HFFc6 (cell line): ENCODE results near the gene UBE4B. TPM values are rescaled to one million over a fixed set of nuclear protein-coding genes. Genes with fewer than 3 reads are reported as not detected.
"Not testable (repeated sequence)": the region's sequence is repeated elsewhere in the genome, so short reads cannot be mapped to it uniquely, and the experiment has no call there.

ENCODE experiments used
- DNase-seq: peaks from one replicate; pipeline ENCODE4 v3.0.0-alpha.2; 2018
- H3K27ac Mint-ChIP-seq: 2 replicates; pipeline ENCODE4 v1.8.0; 2020; ENCODE audit warnings: mild to moderate bottlenecking, mixed read lengths
- H3K27me3 Mint-ChIP-seq: 2 replicates; pipeline ENCODE4 v1.8.0; 2021; ENCODE audit warnings: mild to moderate bottlenecking, moderate library complexity, mixed read lengths; ENCODE audit not compliant: insufficient read depth
- H3K36me3 Mint-ChIP-seq: 2 replicates; pipeline ENCODE4 v1.8.0; 2021; ENCODE audit warnings: low read depth, mixed read lengths
- H3K4me1 Mint-ChIP-seq: 2 replicates; pipeline ENCODE4 v1.8.0; 2020; ENCODE audit warnings: low read depth, mixed read lengths
- H3K4me3 Mint-ChIP-seq: 2 replicates; pipeline ENCODE4 v1.8.0; 2020; ENCODE audit warnings: mild to moderate bottlenecking, moderate library complexity, mixed read lengths
- H3K9me3 Mint-ChIP-seq: 2 replicates; pipeline ENCODE4 v1.8.0; 2020; ENCODE audit warnings: mild to moderate bottlenecking, mixed read lengths
- total RNA-seq, 6 experiments: library from RNA; stranded (reverse); fragmentation: NEBNext Ultra II Directional; extraction: Animal tissue kit (Norgen Biotek cat#: 25700); gene quantifications; 2 replicates in 1 of 6; 3 replicates in 5 of 6; pipeline ENCODE4 v1.2.3, GENCODE V29; 2021
- TF ChIP-seq, protein P1 (sequence below): fragments of 200-600 bp; sonication (generic); IDR thresholded peaks from 2 replicates; pipeline ENCODE4 v1.5.0; 2021; ENCODE audit warnings: antibody characterized with exemption, mild to moderate bottlenecking

Gene UBE4B
- total RNA-seq, 6 experiments from 2014 or later: 46.2 to 66.0 (median 58.6) TPM

DNA sequence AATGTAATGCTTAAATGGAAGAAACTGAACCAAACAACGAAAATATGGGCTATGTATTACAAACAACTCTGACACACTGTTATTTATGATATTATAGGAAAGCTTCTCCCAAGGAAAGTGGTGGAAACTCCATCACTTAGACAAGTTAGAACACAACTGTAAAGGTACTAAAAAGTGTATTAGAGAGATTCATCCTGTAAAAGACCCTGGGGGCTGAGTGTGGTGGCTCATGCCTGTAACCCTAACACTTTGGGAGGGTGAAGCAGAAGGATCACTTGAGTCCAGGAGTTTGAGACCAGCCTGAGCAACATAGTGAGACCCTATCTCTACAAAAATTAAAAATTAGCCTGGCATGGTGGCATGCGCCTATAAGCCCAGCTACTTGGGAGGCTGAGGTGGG, 7.4 kb upstream of the UBE4B start:
- no peak overlapping the region for H3K27ac Mint-ChIP-seq
- H3K27me3 Mint-ChIP-seq: peaks cover 1% of the 10 kb centered on the region; the same call in 1 of the 2 replicates
- H3K9me3 Mint-ChIP-seq: no peaks in the 10 kb centered on the region
- no peak for DNase-seq
- H3K4me3 Mint-ChIP-seq: no peak overlapping the region
- TF ChIP-seq, protein P1, sequence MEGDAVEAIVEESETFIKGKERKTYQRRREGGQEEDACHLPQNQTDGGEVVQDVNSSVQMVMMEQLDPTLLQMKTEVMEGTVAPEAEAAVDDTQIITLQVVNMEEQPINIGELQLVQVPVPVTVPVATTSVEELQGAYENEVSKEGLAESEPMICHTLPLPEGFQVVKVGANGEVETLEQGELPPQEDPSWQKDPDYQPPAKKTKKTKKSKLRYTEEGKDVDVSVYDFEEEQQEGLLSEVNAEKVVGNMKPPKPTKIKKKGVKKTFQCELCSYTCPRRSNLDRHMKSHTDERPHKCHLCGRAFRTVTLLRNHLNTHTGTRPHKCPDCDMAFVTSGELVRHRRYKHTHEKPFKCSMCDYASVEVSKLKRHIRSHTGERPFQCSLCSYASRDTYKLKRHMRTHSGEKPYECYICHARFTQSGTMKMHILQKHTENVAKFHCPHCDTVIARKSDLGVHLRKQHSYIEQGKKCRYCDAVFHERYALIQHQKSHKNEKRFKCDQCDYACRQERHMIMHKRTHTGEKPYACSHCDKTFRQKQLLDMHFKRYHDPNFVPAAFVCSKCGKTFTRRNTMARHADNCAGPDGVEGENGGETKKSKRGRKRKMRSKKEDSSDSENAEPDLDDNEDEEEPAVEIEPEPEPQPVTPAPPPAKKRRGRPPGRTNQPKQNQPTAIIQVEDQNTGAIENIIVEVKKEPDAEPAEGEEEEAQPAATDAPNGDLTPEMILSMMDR: no peak
- H3K36me3 Mint-ChIP-seq: no peaks in the 10 kb centered on the region
- peaks cover 20% of the 10 kb centered on the region for H3K4me1 Mint-ChIP-seq

DNA sequence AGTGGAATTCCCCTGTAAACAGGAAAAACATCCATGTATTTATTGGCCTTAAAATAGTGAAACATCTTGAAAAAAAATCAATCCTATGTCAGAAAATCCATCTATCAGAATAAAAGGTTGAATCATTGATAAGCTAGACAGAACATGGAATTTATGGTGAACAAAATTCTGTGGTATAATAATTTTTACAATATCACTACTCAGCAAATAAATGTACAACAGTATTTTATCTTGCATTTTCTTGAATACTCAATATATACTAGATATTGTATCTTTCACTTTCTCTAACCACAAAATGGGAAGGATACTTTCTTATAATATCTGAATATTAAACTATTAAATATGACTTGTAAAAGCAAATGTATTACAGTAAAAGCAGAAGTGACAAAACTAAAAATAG, 5.7 kb upstream of the UBE4B start:
- Mint-ChIP-seq H3K9me3 (no peaks in the 10 kb centered on the region), H3K36me3 (no peaks in the 10 kb centered on the region), H3K4me1 (peaks cover 27% of the 10 kb centered on the region), H3K27ac (no peak overlapping the region), H3K4me3 (no peak overlapping the region), H3K27me3 (no peaks in the 10 kb centered on the region; the same call in 1 of the 2 replicates)
- no peak for DNase-seq
- TF ChIP-seq, protein P1: no peak

DNA sequence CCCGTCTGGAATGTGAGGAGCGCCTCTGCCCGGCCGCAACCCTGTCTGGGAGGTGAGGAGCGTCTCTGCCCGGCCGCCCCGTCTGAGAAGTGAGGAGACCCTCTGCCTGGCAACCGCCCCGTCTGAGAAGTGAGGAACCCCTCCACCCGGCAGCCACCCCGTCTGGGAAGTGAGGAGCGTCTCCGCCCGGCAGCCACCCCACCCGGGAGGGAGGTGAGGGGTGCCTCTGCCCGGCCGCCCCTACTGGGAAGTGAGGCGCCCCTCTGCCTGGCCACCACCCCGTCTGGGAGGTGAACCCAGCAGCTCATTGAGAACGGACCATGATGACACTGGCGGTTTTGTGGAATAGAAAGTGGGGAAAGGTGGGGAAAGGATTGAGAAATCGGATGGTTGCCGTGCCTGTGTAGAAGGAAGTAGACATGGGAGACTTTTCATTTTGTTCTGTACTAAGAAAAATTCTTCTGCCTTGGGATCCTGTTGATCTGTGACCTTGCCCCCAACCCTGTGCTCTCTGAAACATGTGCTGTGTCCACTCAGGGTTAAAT, 3.7 kb upstream of the UBE4B start:
- peaks cover 31% of the 10 kb centered on the region for H3K4me1 Mint-ChIP-seq
- not testable (repeated sequence) for H3K4me3 Mint-ChIP-seq, H3K27me3 Mint-ChIP-seq, H3K9me3 Mint-ChIP-seq, DNase-seq, H3K36me3 Mint-ChIP-seq, H3K27ac Mint-ChIP-seq

DNA sequence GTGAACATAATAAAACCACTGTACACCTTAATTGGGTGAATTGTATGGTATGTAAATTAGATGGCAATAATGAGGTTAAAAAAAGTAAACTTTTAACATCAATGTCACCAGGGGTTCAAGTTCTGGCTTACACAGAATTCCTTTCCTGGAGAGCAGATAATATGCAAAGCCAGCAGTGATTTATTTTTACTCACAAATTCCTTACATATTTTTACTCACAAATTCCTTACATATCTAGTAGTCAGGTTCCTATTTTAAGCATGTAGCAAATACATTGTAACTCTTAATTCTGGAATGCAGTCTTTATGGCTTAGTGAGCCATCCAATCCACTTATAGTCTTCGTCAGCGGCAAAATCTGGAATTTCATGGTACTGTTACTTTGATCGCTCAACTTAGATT, 1.3 kb upstream of the UBE4B start:
- Mint-ChIP-seq H3K27me3 (no peaks in the 10 kb centered on the region; the same call in 1 of the 2 replicates), H3K27ac (peak overlapping the region; percentile 45), H3K36me3 (no peaks in the 10 kb centered on the region), H3K9me3 (no peaks in the 10 kb centered on the region), H3K4me3 (no peak overlapping the region), H3K4me1 (peaks cover 43% of the 10 kb centered on the region)
- TF ChIP-seq, protein P1: no peak
- peak; percentile 83 for DNase-seq

DNA sequence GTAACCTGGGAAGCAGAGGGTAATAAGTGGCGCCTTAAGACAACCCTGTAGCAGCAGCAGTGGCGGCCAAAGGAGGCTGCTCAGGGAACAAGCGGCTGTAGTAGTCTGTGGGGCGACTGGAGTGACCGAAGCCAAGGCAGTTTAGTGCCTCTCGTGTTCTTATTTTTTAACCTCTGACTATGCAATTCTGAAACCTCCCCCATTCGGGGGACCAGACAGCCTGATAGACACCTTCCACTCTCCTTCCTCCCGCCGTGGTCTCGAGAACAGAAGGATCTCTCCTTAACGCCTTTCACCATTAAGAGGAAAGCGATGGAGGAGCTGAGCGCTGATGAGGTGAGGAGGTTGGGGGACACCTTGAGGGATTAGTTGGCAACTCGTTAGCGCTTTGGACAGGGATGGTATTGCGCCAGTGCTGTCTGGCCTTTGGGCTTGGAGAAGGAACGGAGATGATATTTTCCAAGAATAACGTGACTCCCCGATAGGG, 644 bp downstream of the UBE4B start:
- Mint-ChIP-seq H3K36me3 (no peaks in the 10 kb centered on the region), H3K4me3 (peak overlapping the region; percentile 96), H3K27me3 (no peaks in the 10 kb centered on the region; the same call in 1 of the 2 replicates), H3K4me1 (peaks cover 43% of the 10 kb centered on the region), H3K27ac (peak overlapping the region; percentile 96), H3K9me3 (no peaks in the 10 kb centered on the region)
- TF ChIP-seq, protein P1: no peak
- DNase-seq: peak; percentile 42

DNA sequence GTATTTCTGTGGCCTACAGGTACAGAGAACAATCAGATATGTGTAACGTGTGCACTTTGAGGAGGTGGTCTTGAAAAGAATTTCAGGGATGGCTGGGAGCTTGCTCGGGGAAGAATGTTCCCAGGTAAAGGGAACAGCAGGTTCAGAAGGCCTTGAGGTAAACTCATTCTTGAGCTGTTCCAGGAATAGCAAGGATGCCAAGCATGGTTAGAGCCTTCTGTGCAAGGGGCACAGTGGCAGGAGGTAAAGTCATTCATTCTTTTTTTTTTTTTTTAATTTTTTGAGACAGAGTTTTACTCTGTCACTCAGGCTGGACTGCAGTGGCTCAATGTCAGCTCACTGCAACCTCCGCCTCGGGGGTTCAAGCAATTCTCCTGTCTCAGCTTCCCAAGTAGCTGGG, 10.0 kb downstream of the UBE4B start:
- peaks cover 23% of the 10 kb centered on the region for H3K4me1 Mint-ChIP-seq
- H3K4me3 Mint-ChIP-seq: no peak overlapping the region
- no peak overlapping the region for H3K27ac Mint-ChIP-seq
- H3K27me3 Mint-ChIP-seq: peaks cover 1% of the 10 kb centered on the region; the same call in 1 of the 2 replicates
- TF ChIP-seq, protein P1: no peak
- H3K9me3 Mint-ChIP-seq: no peaks in the 10 kb centered on the region
- H3K36me3 Mint-ChIP-seq: peaks cover 5% of the 10 kb centered on the region; the same call in 1 of the 2 replicates
- no peak for DNase-seq
